AG10803 (cell line): Measurements from ENCODE around the gene HUS1B.

Experiments
- DNase-seq: peaks from one replicate; pipeline ENCODE4 v3.0.0; 2010; ENCODE audit warnings: low read depth
- H3K4me3 ChIP-seq: 2 replicates; pipeline ENCODE4 v1.5.1; 2011; ENCODE audit warnings: mild to moderate bottlenecking, low read length, control low read depth
- TF ChIP-seq, protein P1 (sequence below): conservative IDR thresholded peaks from 2 replicates; pipeline ENCODE4 v1.5.1; 2011; ENCODE audit warnings: mild to moderate bottlenecking, low read length, control low read depth, inconsistent platforms

The HUS1B gene

GRCh38 chr6:621931-622330 lies 35.0 kb downstream of the HUS1B start:
- TF ChIP-seq, protein P1, sequence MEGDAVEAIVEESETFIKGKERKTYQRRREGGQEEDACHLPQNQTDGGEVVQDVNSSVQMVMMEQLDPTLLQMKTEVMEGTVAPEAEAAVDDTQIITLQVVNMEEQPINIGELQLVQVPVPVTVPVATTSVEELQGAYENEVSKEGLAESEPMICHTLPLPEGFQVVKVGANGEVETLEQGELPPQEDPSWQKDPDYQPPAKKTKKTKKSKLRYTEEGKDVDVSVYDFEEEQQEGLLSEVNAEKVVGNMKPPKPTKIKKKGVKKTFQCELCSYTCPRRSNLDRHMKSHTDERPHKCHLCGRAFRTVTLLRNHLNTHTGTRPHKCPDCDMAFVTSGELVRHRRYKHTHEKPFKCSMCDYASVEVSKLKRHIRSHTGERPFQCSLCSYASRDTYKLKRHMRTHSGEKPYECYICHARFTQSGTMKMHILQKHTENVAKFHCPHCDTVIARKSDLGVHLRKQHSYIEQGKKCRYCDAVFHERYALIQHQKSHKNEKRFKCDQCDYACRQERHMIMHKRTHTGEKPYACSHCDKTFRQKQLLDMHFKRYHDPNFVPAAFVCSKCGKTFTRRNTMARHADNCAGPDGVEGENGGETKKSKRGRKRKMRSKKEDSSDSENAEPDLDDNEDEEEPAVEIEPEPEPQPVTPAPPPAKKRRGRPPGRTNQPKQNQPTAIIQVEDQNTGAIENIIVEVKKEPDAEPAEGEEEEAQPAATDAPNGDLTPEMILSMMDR, result no peak
- no peak for DNase-seq
- H3K4me3 ChIP-seq, result no peak overlapping the region

DNA sequence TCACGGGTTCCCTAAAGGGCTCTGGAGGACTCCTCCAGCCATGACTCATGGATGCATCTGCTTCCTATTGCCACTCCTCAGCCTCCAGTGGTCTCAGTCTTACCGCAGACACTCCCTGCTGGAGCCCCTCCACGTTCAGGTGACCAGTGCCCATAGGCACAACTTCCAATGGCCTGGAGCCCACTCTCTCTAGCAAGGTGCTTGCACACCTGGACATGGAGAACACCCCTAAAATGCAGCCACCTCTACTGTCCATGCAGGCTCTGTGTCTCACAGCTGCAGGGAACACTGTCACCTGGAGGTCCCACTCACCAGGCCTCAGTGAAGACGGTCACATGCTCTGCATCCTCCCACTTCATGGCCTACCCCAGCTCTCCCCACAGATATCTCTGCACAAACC lies 36.0 kb downstream of the HUS1B start:
- no peak overlapping the region for H3K4me3 ChIP-seq
- TF ChIP-seq, protein P1, result no peak
- no peak for DNase-seq

DNA sequence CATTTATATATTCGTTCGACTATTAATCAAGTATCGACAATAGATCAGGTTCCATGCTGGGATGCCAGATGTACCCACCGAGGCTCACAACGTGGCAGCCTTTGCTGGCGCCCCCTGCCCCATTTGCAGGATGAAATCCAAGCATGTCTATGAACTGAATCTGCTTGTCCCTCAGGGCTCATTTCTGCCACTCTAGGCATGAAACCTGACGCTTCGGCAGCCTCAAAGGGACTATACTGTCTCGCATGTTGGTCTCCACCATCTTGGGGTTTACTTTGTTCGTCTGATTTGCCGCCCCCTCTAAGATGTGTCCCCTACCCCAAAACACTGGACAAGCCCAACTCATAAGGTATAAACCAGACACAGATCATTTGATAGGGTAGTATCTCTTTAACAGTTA lies 36.7 kb downstream of the HUS1B start:
- H3K4me3 ChIP-seq, result no peak overlapping the region
- no peak for DNase-seq
- TF ChIP-seq, protein P1, result no peak

- no peak overlapping the region for H3K4me3 ChIP-seq
- TF ChIP-seq, protein P1, result no peak
- DNase-seq, result no peak
Measured at GRCh38 chr6:617456-618100, 39.3 kb downstream of the HUS1B start.

GRCh38 chr6:613981-614380 lies 42.9 kb downstream of the HUS1B start:
- TF ChIP-seq, protein P1, result no peak
- DNase-seq, result no peak
- no peak overlapping the region for H3K4me3 ChIP-seq

- H3K4me3 ChIP-seq, result no peak overlapping the region
- DNase-seq, result no peak
- TF ChIP-seq, protein P1, result no peak
Measured at GRCh38 chr6:611928-612327, 45.0 kb downstream of the HUS1B start.

DNA sequence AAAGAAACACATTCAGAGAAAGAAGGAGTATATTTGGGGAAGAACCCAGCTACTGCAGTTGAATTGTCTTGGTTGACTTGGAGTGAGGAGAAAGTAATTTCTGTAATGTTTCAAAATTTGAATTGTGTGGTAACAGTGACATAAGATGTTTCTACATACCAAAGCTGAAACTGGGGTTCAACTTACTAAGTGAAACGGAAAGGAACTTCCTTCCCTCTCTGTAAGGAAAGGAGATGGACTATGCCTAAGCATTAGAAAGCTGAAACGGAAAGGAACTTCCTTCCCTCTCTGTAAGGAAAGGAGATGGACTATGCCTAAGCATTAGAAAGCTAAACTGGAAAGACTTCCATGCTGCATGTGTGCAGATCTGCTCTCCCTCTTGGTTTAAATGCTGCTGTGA lies 46.0 kb downstream of the HUS1B start:
- H3K4me3 ChIP-seq, result no peak overlapping the region
- DNase-seq, result no peak
- TF ChIP-seq, protein P1, result no peak
